Activated CD8-positive, alpha-beta memory T cell treated with anti-CD3 and anti-CD28 coated beads, Interleukin-2, amount 50 U/mL, for 1 hour (primary cell): ENCODE data around the gene IGSF1.

Experiments used
- DNase-seq: peaks from one replicate; pipeline ENCODE4 v3.0.0-alpha.2; 2020; ENCODE audit errors: extremely low read depth

Gene IGSF1, protein sequence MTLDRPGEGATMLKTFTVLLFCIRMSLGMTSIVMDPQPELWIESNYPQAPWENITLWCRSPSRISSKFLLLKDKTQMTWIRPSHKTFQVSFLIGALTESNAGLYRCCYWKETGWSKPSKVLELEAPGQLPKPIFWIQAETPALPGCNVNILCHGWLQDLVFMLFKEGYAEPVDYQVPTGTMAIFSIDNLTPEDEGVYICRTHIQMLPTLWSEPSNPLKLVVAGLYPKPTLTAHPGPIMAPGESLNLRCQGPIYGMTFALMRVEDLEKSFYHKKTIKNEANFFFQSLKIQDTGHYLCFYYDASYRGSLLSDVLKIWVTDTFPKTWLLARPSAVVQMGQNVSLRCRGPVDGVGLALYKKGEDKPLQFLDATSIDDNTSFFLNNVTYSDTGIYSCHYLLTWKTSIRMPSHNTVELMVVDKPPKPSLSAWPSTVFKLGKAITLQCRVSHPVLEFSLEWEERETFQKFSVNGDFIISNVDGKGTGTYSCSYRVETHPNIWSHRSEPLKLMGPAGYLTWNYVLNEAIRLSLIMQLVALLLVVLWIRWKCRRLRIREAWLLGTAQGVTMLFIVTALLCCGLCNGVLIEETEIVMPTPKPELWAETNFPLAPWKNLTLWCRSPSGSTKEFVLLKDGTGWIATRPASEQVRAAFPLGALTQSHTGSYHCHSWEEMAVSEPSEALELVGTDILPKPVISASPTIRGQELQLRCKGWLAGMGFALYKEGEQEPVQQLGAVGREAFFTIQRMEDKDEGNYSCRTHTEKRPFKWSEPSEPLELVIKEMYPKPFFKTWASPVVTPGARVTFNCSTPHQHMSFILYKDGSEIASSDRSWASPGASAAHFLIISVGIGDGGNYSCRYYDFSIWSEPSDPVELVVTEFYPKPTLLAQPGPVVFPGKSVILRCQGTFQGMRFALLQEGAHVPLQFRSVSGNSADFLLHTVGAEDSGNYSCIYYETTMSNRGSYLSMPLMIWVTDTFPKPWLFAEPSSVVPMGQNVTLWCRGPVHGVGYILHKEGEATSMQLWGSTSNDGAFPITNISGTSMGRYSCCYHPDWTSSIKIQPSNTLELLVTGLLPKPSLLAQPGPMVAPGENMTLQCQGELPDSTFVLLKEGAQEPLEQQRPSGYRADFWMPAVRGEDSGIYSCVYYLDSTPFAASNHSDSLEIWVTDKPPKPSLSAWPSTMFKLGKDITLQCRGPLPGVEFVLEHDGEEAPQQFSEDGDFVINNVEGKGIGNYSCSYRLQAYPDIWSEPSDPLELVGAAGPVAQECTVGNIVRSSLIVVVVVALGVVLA (N-terminal part only)

GRCh38 chrX:131288738-131289511 lies at the start of gene IGSF1:
Gene IGSF1, minus strand, starts transcription at chrX:131289306. Its CDS starts 2,632 bp downstream, at chrX:131286674.
- no peak for DNase-seq

- DNase-seq = no peak
These were observed 43.2 kb upstream of the IGSF1 start for GRCh38 chrX:131332331-131332730.

DNA sequence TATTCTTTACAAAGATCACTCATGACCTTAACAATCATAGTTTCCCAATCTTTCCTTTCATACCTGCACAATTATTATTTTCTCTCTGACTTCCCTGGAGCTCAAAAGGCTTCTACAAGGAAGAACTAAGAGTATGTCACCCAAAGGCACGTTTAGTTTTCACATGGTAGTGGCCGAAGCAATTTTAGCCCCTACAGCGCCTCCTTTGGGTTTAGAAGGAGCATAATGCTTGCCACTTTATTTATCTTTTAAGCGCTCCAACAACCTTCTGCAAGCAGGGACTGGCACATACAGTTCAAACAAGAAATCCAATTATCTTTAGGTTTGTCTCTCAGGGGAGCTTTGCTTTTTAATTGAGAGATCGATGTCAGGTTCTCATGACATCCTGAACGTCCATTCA lies 42.0 kb upstream of the IGSF1 start:
- DNase-seq = no peak

DNA sequence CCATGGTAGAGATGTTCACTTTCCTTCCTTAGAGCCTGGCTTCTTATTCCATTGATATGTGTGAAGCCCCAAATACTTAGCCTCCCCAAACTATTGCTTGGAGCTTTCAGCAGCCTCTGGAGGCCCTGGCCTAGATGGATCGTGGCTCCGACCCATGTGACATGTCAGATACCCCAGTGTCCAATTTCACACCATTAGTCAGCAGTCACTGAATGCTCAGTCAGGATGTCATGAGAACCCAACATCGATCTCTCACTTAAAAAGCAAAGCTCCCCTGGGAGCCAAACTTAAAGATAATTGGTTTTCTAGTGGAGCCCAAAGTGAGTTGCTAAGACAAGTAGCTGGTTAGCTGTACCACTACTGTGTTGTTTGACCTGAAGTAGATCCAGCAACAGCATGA lies 41.6 kb upstream of the IGSF1 start:
- DNase-seq = no peak

GRCh38 chrX:131322651-131323050 lies 33.5 kb upstream of the IGSF1 start:
- DNase-seq = no peak

GRCh38 chrX:131317326-131317725 lies 28.2 kb upstream of the IGSF1 start:
- no peak for DNase-seq

- no peak for DNase-seq
These were observed 27.2 kb upstream of the IGSF1 start for GRCh38 chrX:131316260-131316659.

DNA sequence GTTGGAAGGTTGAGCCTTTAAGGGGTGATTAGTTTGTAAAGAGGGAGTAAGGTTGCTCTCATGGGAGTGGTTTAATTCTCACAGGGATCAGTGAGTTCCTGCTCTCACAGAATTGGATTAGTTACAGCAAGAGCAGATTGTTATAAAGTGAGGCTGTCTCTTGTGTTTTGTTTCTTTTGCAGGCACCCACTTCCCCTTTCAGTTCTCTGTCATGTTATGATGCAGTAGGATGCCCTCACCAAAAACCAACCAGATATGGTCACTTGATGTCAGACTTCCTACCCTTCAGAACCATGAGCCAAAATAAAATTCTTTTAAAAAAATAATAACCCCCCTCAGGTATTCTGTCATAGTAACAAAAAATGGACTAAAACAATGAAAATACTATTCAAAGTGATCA lies 19.9 kb upstream of the IGSF1 start:
- DNase-seq = no peak

DNA sequence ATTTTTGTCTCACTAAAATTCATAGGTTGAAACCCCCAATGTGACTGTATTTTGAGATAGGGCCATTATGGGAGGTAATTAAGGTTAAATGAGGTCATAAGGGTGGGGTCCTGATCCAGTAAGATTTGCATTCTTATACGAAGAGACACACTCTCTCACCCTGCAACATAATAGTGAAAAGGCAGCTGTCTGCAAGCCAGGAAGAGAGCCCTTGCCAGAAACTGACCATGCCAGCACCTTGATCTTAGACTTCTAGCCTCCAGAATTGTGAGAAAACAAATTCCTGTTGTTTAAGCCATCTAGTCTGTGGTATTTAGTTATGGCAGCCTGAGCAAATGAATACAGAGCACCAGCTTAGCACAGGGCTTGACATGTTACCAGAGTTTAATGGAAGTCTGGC lies 17.5 kb upstream of the IGSF1 start:
- DNase-seq = no peak

DNA sequence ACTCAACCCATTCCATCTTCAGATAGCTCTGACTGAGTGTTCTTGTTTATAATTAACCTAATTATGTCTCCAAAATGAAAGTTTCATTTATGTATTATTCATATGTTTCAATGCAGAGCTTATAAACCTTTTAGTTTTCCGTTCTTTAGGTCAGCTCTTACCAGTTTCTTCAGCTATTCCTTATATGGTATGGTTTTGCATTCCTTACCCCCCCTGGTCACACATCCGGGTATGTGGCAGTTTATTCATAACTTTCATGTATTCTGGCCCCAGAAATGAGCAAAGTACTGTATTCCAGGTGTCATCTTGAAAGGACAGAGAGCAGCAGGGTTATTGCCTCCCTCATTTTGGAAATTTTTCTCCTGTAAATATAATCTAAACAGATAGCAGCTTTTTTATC lies 16.8 kb upstream of the IGSF1 start:
- no peak for DNase-seq

GRCh38 chrX:131302701-131303100 lies 13.6 kb upstream of the IGSF1 start:
- DNase-seq = no peak

DNA sequence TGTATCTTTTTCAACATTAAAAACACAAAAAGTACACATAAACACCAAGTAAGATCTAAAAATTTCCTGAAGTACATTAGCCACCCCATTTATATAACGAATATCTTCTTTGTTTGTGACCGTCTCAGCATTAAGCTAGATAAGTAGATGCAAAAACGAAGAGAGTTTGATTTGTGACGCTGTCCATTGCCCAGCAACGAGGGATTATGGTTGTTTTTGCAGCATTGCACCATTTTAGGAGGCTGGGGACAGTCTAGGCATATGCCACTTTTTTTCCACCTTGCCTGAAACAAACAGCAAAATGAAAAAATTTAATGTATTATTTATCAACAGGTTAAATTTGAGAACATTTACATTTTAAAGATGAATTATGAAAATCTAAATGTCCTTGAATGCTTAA lies 12.0 kb upstream of the IGSF1 start:
- no peak for DNase-seq

DNA sequence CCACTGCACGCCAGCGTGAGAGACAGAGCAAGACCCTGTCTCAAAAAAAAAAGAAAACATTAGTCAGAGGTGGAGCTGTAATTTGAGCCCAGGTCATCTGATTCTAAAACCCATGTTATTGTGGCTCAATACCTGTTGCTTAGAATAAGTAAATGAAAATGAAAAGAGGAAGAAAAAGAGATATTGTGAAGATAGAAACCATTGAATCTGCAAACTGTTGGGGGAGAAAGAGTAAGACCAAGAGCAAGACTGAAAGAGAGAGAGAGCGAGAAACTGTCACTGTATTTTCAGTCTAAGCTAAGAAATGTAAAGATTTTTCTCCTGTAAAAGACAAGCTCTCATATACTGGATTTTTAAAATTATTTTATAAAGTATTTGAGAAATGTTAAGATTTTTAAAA lies 9.7 kb upstream of the IGSF1 start:
- DNase-seq = no peak

- no peak for DNase-seq
These were observed 8.9 kb upstream of the IGSF1 start for GRCh38 chrX:131298036-131298435.

- DNase-seq = no peak
These were observed 421 bp upstream of the IGSF1 start for GRCh38 chrX:131289527-131289926.

- DNase-seq = no peak
These were observed 918 bp downstream of the IGSF1 start for GRCh38 chrX:131288188-131288587.

DNA sequence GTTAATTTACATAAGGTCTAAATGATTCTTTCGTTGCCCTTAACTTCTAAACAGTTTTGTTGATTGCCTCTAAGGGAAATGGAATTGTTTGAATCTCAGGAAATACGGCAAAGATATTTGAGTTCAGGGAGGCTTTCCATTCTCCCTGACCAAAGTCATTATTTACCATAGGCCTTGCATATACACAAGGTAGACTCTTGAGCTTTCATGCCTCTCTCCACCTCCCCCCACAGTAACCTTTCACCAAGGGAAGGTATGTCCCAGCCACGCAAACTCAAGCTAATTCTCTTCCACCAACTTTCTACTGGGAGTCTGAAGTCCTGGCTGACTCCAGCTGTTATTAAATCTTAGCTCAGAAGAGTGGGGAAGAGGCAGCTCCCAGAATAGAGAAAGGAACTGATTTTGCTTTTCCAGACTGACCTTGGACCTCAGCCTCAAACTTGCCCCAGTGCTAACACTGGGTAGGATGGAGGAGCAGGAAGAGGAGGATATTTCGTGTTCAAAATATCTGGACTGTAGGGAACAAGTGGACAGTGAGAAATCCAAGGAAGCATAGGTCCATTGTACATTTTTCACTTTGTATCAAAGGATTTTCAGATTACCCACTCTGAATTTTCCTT lies 1.4 kb downstream of the IGSF1 start:
- DNase-seq = no peak

DNA sequence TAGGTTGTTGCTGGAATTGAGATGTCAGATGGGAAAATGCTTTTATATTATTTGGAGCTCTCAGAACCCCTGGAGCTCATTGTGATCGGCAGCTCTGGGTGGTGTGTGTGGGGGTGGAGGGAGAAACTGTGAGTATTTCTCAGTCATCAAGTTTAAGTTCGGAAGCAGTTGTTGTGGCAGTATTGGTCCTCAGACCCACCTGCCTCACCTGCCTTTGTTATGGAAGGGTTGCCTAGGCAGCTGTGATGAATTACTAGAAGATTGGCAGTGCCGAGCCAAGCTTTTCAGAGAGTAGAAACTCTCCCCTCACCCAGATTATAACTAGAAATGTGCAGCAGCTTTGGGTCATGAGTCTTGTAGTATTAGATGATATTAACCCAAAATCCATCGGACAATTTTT lies 9.5 kb downstream of the IGSF1 start:
- DNase-seq = no peak

DNA sequence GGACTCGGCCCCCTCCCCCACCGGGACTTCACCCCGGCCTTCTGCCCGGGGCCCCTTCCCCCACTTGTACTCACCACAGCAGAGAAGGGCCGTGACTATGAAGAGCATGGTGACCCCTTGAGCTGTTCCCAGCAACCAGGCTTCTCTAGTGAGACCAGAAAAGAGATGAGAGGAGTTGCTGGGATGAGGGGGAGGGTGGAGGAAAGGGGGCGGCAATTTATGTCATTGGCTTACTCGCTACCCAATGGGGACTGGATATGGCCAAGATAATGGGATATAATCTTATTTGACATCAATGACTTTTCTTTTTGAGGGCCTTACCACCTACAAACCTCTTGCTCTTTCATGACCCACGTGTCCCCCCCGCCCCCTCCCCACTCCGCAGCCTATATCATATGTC lies 9.9 kb downstream of the IGSF1 start:
- DNase-seq = no peak

GRCh38 chrX:131277543-131278136 lies 11.5 kb downstream of the IGSF1 start:
- DNase-seq = no peak

DNA sequence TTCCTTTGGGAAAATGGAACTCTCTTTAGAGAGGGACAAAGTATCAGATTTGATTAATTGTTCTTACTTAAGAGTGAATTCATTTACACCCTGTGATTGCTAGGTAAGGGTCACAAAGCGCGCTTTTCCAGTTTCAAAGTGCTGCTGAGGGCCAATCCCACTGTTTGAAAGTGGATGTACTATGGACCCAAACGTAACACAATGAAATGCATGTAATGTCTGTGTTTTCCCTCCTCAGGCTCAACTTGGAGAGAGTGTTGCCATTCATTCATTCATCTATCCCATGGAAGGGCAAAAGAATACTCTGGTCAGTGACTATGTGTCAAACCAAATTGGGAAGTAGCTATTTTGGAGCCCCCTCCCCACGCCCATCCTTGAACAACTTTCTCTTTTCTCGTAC lies 16.1 kb downstream of the IGSF1 start:
- no peak for DNase-seq
